Measurements from ENCODE around the gene SAMD7. TPM values are rescaled to one million over a fixed set of nuclear protein-coding genes. Genes with fewer than 3 reads are reported as not detected.

Gene SAMD7
- polyA plus RNA-seq, 10 donors: not detected

GRCh38 chr3:169907476-169907875, 3.9 kb upstream of the SAMD7 start:
- no peak for DNase-seq

GRCh38 chr3:169907944-169908343, 3.4 kb upstream of the SAMD7 start:
- no peak for DNase-seq

DNA sequence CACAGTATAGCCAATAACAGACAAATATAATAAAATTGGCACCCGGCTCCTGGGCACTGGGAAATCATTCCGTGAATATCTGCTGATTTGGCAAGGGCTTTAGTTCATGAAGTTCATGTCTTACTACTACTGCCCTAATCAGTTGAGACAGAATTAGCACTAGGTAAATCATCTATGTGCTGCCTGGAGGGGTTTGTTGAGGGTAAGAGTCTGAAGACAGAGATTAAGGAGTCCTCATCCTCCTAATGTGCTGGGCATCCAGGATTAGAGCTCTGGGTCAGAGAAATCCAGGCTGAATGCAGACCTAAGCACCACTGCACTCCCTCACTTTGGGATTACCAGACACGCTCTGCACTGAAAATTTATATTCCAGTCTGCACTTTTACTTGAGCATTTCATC, 2.0 kb downstream of the SAMD7 start:
- DNase-seq: no peak

DNA sequence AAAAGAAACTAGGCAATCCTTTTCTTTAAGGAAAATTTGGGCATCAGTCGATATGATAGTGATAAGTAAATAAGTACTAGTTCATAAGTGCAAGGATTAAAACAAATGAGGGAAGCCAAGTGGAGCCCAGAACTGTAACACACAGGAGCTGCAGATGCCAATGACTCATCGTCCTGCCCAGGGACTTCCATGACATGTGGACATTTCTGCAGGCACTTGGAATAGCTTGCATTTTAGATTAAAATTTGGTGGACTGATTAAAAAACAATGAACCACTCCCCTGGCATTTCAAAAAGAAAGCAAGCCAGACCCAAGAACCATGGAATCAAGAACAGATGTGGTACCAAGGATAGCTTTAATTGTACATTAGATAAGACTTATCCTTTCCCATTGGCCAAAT, 2.9 kb downstream of the SAMD7 start:
- DNase-seq: no peak

DNA sequence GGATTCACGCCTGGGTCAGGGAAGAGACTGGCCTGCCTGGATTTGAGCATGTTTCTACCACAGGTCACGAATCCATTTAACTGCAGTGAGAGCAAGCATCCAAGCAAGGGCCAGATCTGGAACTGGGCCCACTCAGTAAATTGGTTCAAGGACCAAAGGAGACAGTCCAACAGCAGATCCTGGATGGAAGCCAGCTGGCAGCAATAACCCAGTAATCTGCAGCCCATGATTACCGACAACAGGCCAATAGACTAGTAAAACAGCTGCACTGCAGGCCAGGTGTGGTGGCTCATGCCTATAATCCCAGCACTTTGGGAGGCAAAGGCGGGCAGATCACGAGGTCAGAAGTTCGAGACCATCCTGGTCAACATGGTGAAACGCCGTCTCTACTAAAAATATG, 11.8 kb downstream of the SAMD7 start:
- peak; percentile 12 to 50 (median 37) for DNase-seq

- no peak for DNase-seq
Measured at GRCh38 chr3:169923831-169924230, 12.5 kb downstream of the SAMD7 start.

DNA sequence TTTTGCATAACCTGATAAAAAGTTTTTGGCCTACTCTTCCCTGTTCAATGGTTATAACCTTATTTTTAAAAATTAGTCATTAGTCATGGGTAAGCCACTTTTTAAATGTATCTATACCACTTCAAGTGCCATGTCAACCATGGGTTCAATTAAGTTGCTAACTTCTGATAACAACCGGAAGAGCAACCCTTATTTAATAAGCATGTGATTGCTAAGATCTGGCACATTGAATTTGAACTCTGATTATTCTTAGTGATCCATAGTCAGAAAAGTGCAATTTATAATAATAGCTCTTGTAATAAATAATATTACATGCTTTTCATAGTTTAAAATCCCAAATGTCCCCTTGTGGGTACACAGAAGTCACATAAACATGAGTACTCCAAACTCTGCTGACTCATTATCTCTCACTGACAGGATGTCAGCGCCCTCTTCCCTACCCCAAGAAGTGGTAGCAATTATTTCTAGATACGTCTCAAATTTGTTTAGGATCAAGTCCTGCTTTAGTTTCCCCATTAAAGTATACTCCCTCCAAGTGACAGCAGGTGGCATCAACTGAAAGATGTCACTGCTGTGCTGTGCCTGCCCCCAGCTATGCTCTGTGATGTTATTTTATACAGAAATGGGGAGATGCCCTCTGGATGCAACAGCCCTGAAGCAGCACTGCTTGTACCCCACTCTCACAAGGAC, 18.6 kb downstream of the SAMD7 start:
- DNase-seq: no peak

- DNase-seq: no peak
Measured at GRCh38 chr3:169930843-169931242, 19.5 kb downstream of the SAMD7 start.

DNA sequence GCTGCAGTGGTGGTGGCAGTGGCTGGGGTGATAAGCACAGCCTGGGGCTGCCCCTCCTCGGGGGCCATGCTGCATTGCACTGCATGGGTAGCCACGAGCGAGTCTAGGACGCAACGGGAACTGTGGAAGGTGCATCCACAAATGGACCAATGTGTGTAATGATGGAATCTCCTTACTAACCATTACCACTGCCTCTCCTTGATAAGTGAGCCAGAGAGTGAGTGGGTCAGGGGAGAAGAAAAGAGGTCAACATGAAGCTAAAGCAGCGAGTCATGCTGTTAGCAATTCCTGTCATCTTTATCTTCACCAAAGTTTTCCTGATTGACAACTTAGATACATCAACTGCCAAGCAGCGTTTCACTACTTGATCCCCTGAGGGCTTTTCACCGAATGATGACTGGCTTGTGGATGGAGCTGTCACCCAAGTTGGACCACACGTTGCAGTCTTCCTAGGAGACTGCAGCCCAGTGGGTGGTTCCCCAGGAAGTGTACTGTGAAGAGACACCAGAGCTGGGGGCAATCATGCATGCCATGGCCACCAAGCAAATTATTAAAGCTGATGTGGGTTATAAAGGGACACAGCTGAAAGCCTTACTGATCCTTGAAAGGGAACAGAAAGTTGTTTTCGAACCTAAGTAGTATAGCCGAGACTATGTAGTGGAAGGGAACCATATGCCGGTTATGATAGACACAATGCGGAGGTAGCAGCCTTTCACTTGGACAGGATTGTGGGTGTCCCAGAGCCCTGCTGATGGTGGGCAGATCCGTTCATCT, 20.6 kb downstream of the SAMD7 start:
- DNase-seq: no peak

- DNase-seq: no peak
Measured at GRCh38 chr3:169939320-169939719, 27.9 kb downstream of the SAMD7 start.

- DNase-seq: no peak
Measured at GRCh38 chr3:169939751-169940150, 28.4 kb downstream of the SAMD7 start.

DNA sequence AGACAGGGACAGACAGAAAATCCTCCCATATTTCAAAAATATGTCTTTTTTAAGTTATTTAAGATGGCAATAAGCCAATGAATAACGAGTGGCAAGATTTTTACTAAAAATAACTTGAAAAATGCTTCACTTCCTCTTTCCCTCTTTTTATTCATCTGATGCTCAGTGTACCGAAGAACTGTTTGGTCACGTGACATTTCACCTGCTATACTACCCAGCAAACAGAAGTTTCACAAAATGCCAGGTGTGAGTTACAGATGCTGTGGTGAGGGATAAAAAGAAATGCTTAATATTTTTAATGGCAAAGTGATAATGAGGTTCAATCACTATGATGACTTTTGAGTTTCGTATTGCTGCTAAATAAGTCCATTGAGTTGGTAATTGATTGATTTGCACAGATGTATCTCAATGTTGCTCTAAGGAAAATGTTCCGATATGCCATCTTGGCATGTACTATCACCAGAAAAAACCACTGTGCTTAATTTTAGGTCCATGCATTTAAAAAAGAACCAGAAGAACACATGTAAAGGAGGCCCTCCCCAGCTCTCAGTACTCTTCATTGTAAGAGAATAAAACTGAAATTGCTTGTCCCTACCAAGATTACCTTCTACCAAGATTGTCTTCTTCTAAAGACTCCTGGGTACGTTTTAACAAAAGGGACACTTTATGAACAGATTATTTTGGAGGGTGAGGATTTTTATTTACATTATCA, 29.3 kb downstream of the SAMD7 start:
- DNase-seq: no peak

DNA sequence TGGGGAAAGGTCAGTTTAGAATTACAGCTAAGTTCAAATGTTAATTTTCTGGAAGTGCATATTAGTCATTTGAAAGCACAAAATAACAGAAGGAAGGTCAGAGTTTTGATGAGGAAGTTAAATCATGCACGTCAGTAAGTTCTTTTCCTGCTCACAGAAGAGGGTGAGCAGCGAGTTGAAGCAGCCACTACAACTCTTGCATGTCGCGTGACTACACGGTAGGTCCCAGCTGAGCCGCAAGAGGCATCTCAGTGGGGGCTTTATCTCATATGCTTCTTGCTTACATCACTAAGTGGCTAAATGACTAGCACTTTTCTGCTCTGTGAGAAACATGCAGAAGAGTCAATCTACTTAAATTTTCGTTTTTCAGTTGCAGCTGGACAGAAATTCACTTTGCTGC, 33.9 kb downstream of the SAMD7 start:
- DNase-seq: peak in 1 of 3 donors; percentile 40

DNA sequence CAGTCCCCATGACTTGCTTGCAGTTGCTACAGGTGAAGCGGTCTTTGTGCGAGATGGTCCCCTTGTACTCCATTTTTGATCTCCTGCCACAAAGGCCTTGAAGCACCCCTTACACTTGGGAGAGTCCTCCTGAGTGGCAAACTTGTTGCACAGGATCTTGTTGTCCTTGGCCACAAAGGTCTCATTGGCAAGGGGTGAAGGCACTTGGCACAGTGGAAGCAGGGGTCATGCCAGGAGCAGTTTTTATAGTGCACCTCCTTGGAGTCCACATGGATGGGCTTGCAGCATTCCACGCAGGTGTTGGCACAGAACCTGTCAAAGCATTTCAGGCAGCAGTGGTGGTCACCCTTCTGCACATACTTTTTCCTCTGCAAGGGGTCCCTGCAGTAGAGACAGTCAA, 35.0 kb downstream of the SAMD7 start:
- DNase-seq: no peak

- no peak for DNase-seq
Measured at GRCh38 chr3:169948559-169949448, 37.4 kb downstream of the SAMD7 start.

- DNase-seq: no peak
Measured at GRCh38 chr3:169952045-169952444, 40.7 kb downstream of the SAMD7 start.

DNA sequence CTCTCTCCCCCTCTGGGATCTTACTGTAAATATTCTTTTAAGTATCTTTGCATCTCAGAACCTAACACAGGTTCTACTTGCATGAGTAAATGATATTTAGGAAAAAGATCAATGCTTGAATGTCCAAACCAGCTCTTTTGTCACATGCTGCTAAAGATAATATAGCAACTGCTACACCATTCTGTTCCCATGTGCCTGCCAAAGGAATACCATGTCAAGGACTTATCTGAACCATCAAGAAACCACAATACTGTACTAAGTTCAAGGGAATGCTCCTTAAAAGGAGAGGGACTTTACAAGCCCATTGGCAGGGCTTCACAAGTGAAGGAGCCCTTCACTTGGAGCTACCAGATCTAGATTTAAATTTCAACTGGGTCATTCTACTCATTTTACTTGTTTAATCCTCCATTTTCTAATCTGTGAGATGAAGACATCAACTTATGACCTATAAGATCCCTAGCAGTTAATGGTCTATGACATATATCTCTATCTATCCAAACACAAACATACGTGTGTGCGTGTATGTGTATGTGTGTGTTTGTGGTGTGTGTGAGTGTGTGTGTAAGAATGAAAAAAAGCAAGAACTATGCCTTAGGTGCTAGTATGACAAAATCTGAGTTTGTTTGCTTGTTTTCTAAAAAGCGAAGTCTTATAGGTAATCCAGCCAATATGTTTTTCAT, 42.2 kb downstream of the SAMD7 start:
- DNase-seq: no peak

- DNase-seq: no peak
Measured at GRCh38 chr3:169954142-169954756, 42.9 kb downstream of the SAMD7 start.

GRCh38 chr3:169955406-169955805, 44.0 kb downstream of the SAMD7 start:
- DNase-seq: no peak

DNA sequence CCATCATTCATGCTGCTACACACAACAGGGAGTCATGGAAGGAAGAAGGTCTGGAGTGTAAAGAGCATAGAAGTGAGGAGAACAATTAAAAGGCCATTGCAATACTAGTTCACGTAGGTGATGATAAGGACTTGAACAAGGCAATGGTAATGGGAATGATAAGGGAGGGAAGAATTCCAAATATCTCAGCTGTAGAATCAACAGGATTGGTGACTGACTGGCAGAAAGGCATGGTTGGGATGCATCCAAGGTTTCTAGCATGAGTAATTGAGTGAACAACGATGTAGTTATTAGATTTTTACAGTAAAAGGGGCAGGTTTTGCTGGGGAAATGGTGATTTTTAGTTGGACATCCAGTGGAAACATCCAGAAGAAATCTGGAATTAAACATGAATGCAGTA, 52.8 kb downstream of the SAMD7 start:
- no peak for DNase-seq

Measured in muscle of back (tissue), 11 donors.